HAP-1 (cell line): ENCODE data around the gene SPDYE4.

Experiments
- DNase-seq, 2 experiments: peaks; one replicate each; pipeline ENCODE4 v3.0.0-alpha.2; 2016 to 2020; ENCODE audit warnings: low spot score in 2 of 2
- H3K27me3 ChIP-seq: fragments of 250-450 bp; sonication (Bioruptor Pico); 2 replicates; pipeline ENCODE4 v1.5.1; 2020; ENCODE audit warnings: low read depth, mild to moderate bottlenecking, moderate library complexity
- H3K36me3 ChIP-seq: fragments of 250-450 bp; sonication (Bioruptor Pico); replicated peaks from 2 replicates; pipeline ENCODE4 v1.5.1; 2020; ENCODE audit warnings: mild to moderate bottlenecking
- H3K4me1 ChIP-seq: fragments of 250-450 bp; sonication (Bioruptor Pico); 2 replicates; pipeline ENCODE4 v1.5.1; 2020; ENCODE audit warnings: mild to moderate bottlenecking
- H3K4me3 ChIP-seq: fragments of 250-450 bp; sonication (Bioruptor Pico); 2 replicates; pipeline ENCODE4 v1.5.1; 2020; ENCODE audit warnings: mild to moderate bottlenecking, moderate library complexity
- H3K9me3 ChIP-seq: fragments of 250-450 bp; sonication (Bioruptor Pico); 2 replicates; pipeline ENCODE4 v1.5.1; 2020; ENCODE audit warnings: mild to moderate bottlenecking, moderate library complexity
- in situ Hi-C: fragments of 300-500 bp; cut with MboI; formaldehyde crosslinking; loops from 3 replicates; pipeline ENCODE4 v1.14.3; 2020; ENCODE audit warnings: low sequenced_read_pairs, inconsistent platforms, mixed read lengths

SPDYE4 gene

GRCh38 chr17:8728251-8728938 lies 30.0 kb downstream of the SPDYE4 start:
- no peak for DNase-seq
- no peaks in the 10 kb centered on the region for H3K36me3 ChIP-seq
- in situ Hi-C loops = loop anchor here (25.0 kb wide), 1 partner anchor 666 kb away; no protein-coding TSS in a partner anchor

DNA sequence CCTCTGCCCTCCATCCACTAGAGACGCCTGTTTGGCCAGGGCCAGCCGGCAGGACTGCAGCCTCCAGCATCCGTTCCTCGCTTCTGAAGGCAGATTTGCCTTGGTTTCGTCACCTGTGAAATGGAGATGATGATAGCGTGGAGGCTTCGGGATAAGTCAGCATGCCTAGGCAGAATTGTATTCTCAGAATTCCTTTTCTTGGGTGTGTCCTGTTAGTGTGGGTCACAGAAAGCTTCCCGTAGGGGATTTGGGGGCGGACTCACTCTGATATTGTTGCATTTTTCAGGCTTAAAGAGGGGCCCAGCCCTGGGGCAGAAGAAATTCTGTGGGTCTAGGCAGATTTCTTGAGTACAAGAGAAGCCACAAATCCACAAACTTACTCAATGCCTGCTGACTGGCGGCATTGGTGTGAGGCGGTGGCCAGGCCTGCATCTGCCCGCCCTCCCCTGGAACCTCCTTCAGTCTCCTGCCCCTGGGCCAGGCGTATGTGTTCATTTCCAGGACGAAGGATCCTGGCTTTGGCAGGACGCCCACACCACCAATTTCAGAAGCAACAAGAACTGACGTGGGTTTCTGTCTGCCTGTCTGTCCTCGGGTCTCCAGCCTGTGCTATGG lies 31.3 kb downstream of the SPDYE4 start:
- no peak for DNase-seq
- no peaks in the 10 kb centered on the region for H3K36me3 ChIP-seq
- no peaks in the 10 kb centered on the region; the same call in 1 of the 2 replicates for H3K27me3 ChIP-seq
- no peak overlapping the region for H3K4me3 ChIP-seq
- H3K4me1 ChIP-seq = no peaks in the 10 kb centered on the region
- no peaks in the 10 kb centered on the region for H3K9me3 ChIP-seq
- in situ Hi-C loops = loop anchor here (25.0 kb wide), 1 partner anchor 665 kb away; no protein-coding TSS in a partner anchor

More at GRCh38 chr17:8728251-8728938, 30.0 kb downstream of the SPDYE4 start:
- Histone ChIP-seq H3K9me3 (no peaks in the 10 kb centered on the region), H3K27me3 (no peaks in the 10 kb centered on the region; the same call in 1 of the 2 replicates), H3K4me1 (no peaks in the 10 kb centered on the region), H3K4me3 (no peak overlapping the region)

DNA sequence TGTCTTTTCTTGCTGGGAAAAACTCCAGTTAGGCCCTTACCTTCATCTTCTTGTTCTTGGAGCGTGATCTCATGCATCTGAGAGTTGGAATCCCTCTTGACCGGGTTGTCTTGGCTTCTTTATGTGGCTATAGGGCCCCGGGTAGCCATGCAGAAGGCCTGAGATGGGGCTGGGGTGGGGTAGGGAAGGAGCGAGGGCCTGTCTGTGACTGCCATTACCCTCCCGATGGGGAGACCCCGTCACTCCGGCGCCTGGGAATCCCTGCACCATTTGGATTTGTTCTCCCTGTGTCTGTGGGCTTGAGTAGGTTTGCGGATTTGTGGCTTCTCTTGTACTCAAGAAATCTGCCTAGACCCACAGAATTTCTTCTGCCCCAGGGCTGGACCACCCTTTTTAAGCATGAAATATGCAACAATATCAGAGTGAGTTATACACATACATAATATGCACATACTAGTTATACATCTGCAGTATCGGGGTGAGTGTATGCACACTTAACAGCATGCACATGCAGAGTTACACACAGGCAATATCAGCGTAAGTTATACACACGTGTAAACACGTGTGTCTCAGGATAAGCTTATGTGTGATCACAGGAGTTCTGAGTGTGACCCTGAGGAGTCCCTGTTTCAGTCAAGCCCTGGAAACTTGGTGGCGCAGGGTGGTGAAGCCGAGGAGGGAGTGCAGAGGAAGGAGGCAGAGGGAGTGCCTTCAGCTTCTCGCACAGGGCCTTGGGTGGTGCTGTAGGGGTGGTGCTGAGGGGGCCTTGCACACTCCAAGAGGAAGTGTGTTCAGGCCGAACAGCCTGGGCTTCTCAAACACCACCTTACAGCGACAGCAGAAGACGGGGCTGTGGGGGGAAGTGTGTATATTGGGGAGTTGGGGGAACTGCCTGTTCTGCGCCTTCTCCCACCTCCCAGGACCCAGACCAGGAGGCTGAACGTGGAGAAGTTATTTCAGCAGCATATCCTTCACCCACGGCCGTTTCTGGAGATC lies 32.2 kb downstream of the SPDYE4 start:
- H3K4me3 ChIP-seq = no peak overlapping the region
- H3K36me3 ChIP-seq = no peaks in the 10 kb centered on the region
- no peak for DNase-seq
- H3K27me3 ChIP-seq = no peaks in the 10 kb centered on the region; the same call in 1 of the 2 replicates
- no peaks in the 10 kb centered on the region for H3K9me3 ChIP-seq
- no peaks in the 10 kb centered on the region for H3K4me1 ChIP-seq
- in situ Hi-C loops = loop anchor here (25.0 kb wide), 1 partner anchor 664 kb away; no protein-coding TSS in a partner anchor

DNA sequence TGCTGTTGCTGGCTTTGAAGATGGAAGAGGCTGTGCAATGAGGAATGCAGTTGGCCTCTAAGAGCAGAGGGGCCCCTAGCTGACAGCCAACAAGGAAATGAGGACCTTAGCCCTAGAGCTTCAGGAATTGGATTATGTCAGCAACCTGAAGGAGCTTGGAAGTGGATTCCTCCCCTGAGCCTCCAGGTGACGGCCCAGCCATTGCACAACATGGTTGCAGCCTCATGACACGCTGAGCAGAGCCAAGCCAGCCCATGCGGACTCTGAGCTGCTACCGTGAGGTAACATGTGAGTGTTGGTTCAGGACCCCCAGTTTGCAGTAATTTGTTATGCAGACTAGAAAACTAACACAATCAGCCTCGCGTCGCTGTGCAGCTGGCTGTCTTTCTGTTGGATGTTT lies 33.9 kb downstream of the SPDYE4 start:
- H3K9me3 ChIP-seq = no peaks in the 10 kb centered on the region

DNA sequence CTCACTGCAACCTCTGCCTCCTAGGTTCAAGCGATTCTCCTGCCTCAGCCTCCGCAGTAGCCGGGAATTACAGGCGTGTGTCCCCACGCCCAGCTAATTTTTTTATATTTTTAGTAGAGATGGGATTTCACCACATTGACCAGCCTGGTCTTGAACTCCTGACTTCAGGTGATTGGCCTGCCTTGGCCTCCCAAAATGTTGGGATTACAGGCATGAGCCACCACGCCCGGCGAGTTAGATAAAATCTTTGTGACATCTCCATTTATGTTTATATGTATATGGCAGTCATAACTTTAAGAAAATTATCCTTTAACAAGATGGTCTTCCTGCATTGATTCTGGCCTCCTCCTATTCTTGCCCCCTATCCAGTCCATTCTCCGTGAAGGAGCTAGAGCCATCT lies 37.8 kb downstream of the SPDYE4 start:
- Histone ChIP-seq H3K9me3 (no peaks in the 10 kb centered on the region), H3K4me1 (no peaks in the 10 kb centered on the region), H3K4me3 (no peak overlapping the region), H3K27me3 (no peaks in the 10 kb centered on the region), H3K36me3 (no peaks in the 10 kb centered on the region)
- DNase-seq = no peak
- in situ Hi-C loops = no loop called here

More for the DNA sequence above, 33.9 kb downstream of the SPDYE4 start:
- Histone ChIP-seq H3K36me3 (no peaks in the 10 kb centered on the region), H3K4me1 (no peaks in the 10 kb centered on the region), H3K27me3 (no peaks in the 10 kb centered on the region), H3K4me3 (no peak overlapping the region)
- in situ Hi-C loops = no loop called here
- DNase-seq = no peak

- in situ Hi-C loops = no loop called here
- no peaks in the 10 kb centered on the region for H3K4me1 ChIP-seq
- no peaks in the 10 kb centered on the region for H3K27me3 ChIP-seq
- no peak for DNase-seq
- H3K9me3 ChIP-seq = no peaks in the 10 kb centered on the region
- H3K4me3 ChIP-seq = no peak overlapping the region
- H3K36me3 ChIP-seq = no peaks in the 10 kb centered on the region
These were observed 38.8 kb downstream of the SPDYE4 start for GRCh38 chr17:8719291-8720246.

DNA sequence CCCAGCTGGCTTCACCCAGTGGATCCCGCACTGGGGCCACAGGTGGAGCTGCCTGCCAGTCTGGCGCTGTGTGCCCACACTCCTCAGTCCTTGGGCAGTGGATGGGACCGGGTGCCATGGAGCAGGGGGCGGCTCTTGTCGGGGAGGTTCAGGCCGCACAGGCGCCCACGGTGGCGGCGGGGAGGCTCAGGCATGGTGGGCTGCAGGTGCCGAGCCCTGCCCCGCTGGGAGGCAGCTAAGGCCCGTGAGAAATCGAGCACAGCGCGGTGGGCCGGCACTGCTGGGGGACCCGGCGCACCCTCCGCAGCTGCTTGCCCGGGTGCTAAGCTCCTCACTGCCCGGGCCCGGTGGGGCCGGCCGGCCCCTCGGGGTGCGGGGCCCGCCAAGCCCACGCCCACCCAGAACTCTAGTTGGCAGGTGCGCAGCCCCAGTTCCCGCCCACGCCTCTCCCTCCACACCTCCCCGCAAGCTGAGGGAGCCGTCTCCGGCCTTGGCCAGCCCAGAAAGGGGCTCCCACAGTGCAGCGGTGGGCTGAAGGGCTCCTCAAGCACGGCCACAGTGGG lies 40.3 kb downstream of the SPDYE4 start:
- no peaks in the 10 kb centered on the region for H3K27me3 ChIP-seq
- H3K36me3 ChIP-seq = no peaks in the 10 kb centered on the region

GRCh38 chr17:8713878-8714277 lies 44.5 kb downstream of the SPDYE4 start:
- H3K4me1 ChIP-seq = no peaks in the 10 kb centered on the region
- in situ Hi-C loops = no loop called here

More for the DNA sequence above, 40.3 kb downstream of the SPDYE4 start:
- Histone ChIP-seq H3K4me3 (no peak overlapping the region), H3K9me3 (no peaks in the 10 kb centered on the region), H3K4me1 (no peaks in the 10 kb centered on the region)
- DNase-seq = no peak
- in situ Hi-C loops = no loop called here

DNA sequence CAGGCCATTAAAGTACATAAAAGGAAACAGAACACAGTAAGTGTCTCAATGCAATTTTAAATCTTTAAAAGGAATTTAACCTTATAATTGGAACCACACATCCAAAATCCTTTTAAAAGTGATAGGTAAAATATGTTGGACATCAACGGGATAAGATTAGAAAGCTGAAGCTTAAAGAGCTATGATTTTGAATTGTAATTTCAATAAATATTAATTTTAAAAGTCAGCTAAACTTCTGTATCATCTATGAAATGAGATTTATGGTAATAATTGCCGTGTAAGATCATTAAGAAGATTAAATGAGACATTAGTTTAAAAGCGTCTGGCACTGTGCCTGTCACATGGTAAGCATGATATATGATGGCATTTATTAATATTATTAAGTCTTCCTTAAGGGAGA lies 45.0 kb downstream of the SPDYE4 start:
- in situ Hi-C loops = no loop called here
- no peaks in the 10 kb centered on the region for H3K9me3 ChIP-seq
- no peaks in the 10 kb centered on the region for H3K36me3 ChIP-seq
- no peak for DNase-seq
- no peaks in the 10 kb centered on the region for H3K4me1 ChIP-seq
- H3K4me3 ChIP-seq = no peak overlapping the region
- no peaks in the 10 kb centered on the region for H3K27me3 ChIP-seq

More at GRCh38 chr17:8713878-8714277, 44.5 kb downstream of the SPDYE4 start:
- Histone ChIP-seq H3K27me3 (no peaks in the 10 kb centered on the region), H3K36me3 (no peaks in the 10 kb centered on the region), H3K4me3 (no peak overlapping the region), H3K9me3 (no peaks in the 10 kb centered on the region)
- DNase-seq = no peak

- in situ Hi-C loops = no loop called here
- no peak overlapping the region for H3K4me3 ChIP-seq
- H3K4me1 ChIP-seq = no peaks in the 10 kb centered on the region
- H3K36me3 ChIP-seq = no peaks in the 10 kb centered on the region
- H3K9me3 ChIP-seq = no peaks in the 10 kb centered on the region
- H3K27me3 ChIP-seq = no peaks in the 10 kb centered on the region
- DNase-seq = no peak
These were observed 45.6 kb downstream of the SPDYE4 start for GRCh38 chr17:8712698-8713097.

GRCh38 chr17:8711291-8711690 lies 47.1 kb downstream of the SPDYE4 start:
- Histone ChIP-seq H3K4me3 (no peak overlapping the region), H3K27me3 (no peaks in the 10 kb centered on the region), H3K4me1 (no peaks in the 10 kb centered on the region), H3K36me3 (no peaks in the 10 kb centered on the region), H3K9me3 (no peaks in the 10 kb centered on the region)
- no peak for DNase-seq
- in situ Hi-C loops = no loop called here

DNA sequence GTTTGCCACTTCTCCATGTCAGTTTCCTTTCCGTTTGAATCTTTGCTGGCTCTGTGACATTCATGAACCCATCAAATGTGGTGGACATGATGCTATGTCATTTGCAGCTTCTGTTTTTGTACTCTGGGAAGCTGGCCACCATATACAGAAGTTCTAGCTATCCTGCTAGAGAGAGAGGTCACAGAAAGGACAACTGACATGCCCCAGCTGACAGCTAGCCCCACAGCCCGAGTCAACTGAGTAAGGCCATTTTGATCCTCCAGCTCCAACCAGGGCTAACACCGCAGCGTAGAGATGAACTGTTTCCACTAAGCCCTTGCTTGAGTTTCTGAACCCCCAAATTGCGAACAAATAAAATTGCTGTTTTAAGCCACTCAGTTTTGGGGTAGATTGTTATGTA lies 47.5 kb downstream of the SPDYE4 start:
- Histone ChIP-seq H3K36me3 (no peaks in the 10 kb centered on the region), H3K4me1 (no peaks in the 10 kb centered on the region), H3K9me3 (no peaks in the 10 kb centered on the region), H3K27me3 (no peaks in the 10 kb centered on the region), H3K4me3 (no peak overlapping the region)
- no peak for DNase-seq
- in situ Hi-C loops = no loop called here
